ENCODE results near the gene ADGRB3.
"Not testable (repeated sequence)": the region's sequence is repeated elsewhere in the genome, so short reads cannot be mapped to it uniquely, and the experiment has no call there.

The ADGRB3 gene

GRCh38 chr6:68655028-68655427 lies 19.9 kb downstream of the ADGRB3 start:
- Histone ChIP-seq H3K27ac (no peak overlapping the region), H3K4me2 (no peak overlapping the region), H3K9me3 (no peaks in the 10 kb centered on the region), H3K9ac (no peak overlapping the region), H3K36me3 (no peaks in the 10 kb centered on the region), H3K27me3 (no peaks in the 10 kb centered on the region), H3K4me3 (no peak overlapping the region), H4K20me1 (no peaks in the 10 kb centered on the region), H3K4me1 (peaks cover 10% of the 10 kb centered on the region)
- TF ChIP-seq Cebpa-rat (IDR thresholded peaks at IDR 0.05) = no peak

GRCh38 chr6:68657374-68658139 lies 22.5 kb downstream of the ADGRB3 start:
- Histone ChIP-seq H3K4me2 (no peak overlapping the region), H3K9me3 (no peaks in the 10 kb centered on the region), H3K27ac (no peak overlapping the region), H3K4me1 (no peaks in the 10 kb centered on the region), H3K9ac (no peak overlapping the region), H3K27me3 (no peaks in the 10 kb centered on the region), H3K4me3 (no peak overlapping the region), H3K36me3 (no peaks in the 10 kb centered on the region), H4K20me1 (no peaks in the 10 kb centered on the region)
- TF ChIP-seq Cebpa-rat (IDR thresholded peaks at IDR 0.05) = no peak

GRCh38 chr6:68658338-68658737 lies 23.3 kb downstream of the ADGRB3 start:
- Histone ChIP-seq H3K4me2 (no peak overlapping the region), H3K9me3 (no peaks in the 10 kb centered on the region), H3K27ac (no peak overlapping the region), H3K27me3 (no peaks in the 10 kb centered on the region), H3K9ac (no peak overlapping the region), H3K4me3 (no peak overlapping the region), H4K20me1 (no peaks in the 10 kb centered on the region), H3K4me1 (no peaks in the 10 kb centered on the region), H3K36me3 (no peaks in the 10 kb centered on the region)
- TF ChIP-seq Cebpa-rat (IDR thresholded peaks at IDR 0.05) = no peak

- Histone ChIP-seq H3K4me1 (no peaks in the 10 kb centered on the region), H3K9me3 (no peaks in the 10 kb centered on the region), H3K36me3 (no peaks in the 10 kb centered on the region), H3K4me2 (no peak overlapping the region), H3K4me3 (no peak overlapping the region), H4K20me1 (no peaks in the 10 kb centered on the region), H3K9ac (no peak overlapping the region), H3K27me3 (no peaks in the 10 kb centered on the region), H3K27ac (no peak overlapping the region)
- no peak for TF ChIP-seq Cebpa-rat (IDR thresholded peaks at IDR 0.05)
Measured at GRCh38 chr6:68673255-68673654, 38.2 kb downstream of the ADGRB3 start.

- no peak overlapping the region for H3K9ac ChIP-seq
- H3K27ac ChIP-seq = no peak overlapping the region
- H4K20me1 ChIP-seq = no peaks in the 10 kb centered on the region
- H3K4me3 ChIP-seq = no peak overlapping the region
- no peaks in the 10 kb centered on the region for H3K4me1 ChIP-seq
- no peak overlapping the region for H3K4me2 ChIP-seq
- H3K9me3 ChIP-seq = no peaks in the 10 kb centered on the region
- H3K27me3 ChIP-seq = no peaks in the 10 kb centered on the region
- TF ChIP-seq Cebpa-rat (IDR thresholded peaks at IDR 0.05) = no peak
- H3K36me3 ChIP-seq = no peaks in the 10 kb centered on the region
Measured at GRCh38 chr6:68675548-68675947, 40.5 kb downstream of the ADGRB3 start.

GRCh38 chr6:68676094-68676493 lies 41.0 kb downstream of the ADGRB3 start:
- H3K9me3 ChIP-seq, H3K4me2 ChIP-seq, H3K27me3 ChIP-seq, H3K4me1 ChIP-seq, H3K27ac ChIP-seq, H4K20me1 ChIP-seq, H3K4me3 ChIP-seq, H3K9ac ChIP-seq, H3K36me3 ChIP-seq: not testable (repeated sequence)

GRCh38 chr6:68677058-68677457 lies 42.0 kb downstream of the ADGRB3 start:
- H4K20me1 ChIP-seq = no peaks in the 10 kb centered on the region
- no peaks in the 10 kb centered on the region for H3K9me3 ChIP-seq
- H3K27me3 ChIP-seq = no peaks in the 10 kb centered on the region
- H3K4me1 ChIP-seq = no peaks in the 10 kb centered on the region
- no peak overlapping the region for H3K4me2 ChIP-seq
- H3K36me3 ChIP-seq = no peaks in the 10 kb centered on the region
- H3K9ac ChIP-seq = no peak overlapping the region
- H3K27ac ChIP-seq = no peak overlapping the region
- no peak for TF ChIP-seq Cebpa-rat (IDR thresholded peaks at IDR 0.05)
- no peak overlapping the region for H3K4me3 ChIP-seq

GRCh38 chr6:68679399-68679798 lies 44.3 kb downstream of the ADGRB3 start:
- no peak for TF ChIP-seq Cebpa-rat (IDR thresholded peaks at IDR 0.05)

GRCh38 chr6:68680264-68680663 lies 45.2 kb downstream of the ADGRB3 start:
- TF ChIP-seq Cebpa-rat (IDR thresholded peaks at IDR 0.05) = no peak
- Histone ChIP-seq H3K4me1 (no peaks in the 10 kb centered on the region), H3K9ac (no peak overlapping the region), H3K27ac (no peak overlapping the region), H3K27me3 (no peaks in the 10 kb centered on the region), H3K36me3 (no peaks in the 10 kb centered on the region), H4K20me1 (no peaks in the 10 kb centered on the region), H3K9me3 (no peaks in the 10 kb centered on the region), H3K4me2 (no peak overlapping the region), H3K4me3 (no peak overlapping the region)

More at GRCh38 chr6:68679399-68679798, 44.3 kb downstream of the ADGRB3 start:
- no peaks in the 10 kb centered on the region for H4K20me1 ChIP-seq
- no peak overlapping the region for H3K9ac ChIP-seq
- H3K27me3 ChIP-seq = no peaks in the 10 kb centered on the region
- no peak overlapping the region for H3K4me2 ChIP-seq
- no peak overlapping the region for H3K4me3 ChIP-seq
- no peaks in the 10 kb centered on the region for H3K9me3 ChIP-seq
- no peak overlapping the region for H3K27ac ChIP-seq
- no peaks in the 10 kb centered on the region for H3K4me1 ChIP-seq
- H3K36me3 ChIP-seq = no peaks in the 10 kb centered on the region

- H3K4me3 ChIP-seq = no peak overlapping the region
- no peaks in the 10 kb centered on the region for H3K4me1 ChIP-seq
- H4K20me1 ChIP-seq = no peaks in the 10 kb centered on the region
- TF ChIP-seq Cebpa-rat (IDR thresholded peaks at IDR 0.05) = no peak
- H3K27me3 ChIP-seq = no peaks in the 10 kb centered on the region
- no peak overlapping the region for H3K27ac ChIP-seq
- H3K9me3 ChIP-seq = no peaks in the 10 kb centered on the region
- no peak overlapping the region for H3K4me2 ChIP-seq
- H3K36me3 ChIP-seq = no peaks in the 10 kb centered on the region
- no peak overlapping the region for H3K9ac ChIP-seq
Measured at GRCh38 chr6:68689910-68690309, 54.8 kb downstream of the ADGRB3 start.

- no peaks in the 10 kb centered on the region for H4K20me1 ChIP-seq
- no peaks in the 10 kb centered on the region for H3K27me3 ChIP-seq
- TF ChIP-seq Cebpa-rat (IDR thresholded peaks at IDR 0.05) = no peak
- H3K27ac ChIP-seq = no peak overlapping the region
- H3K4me3 ChIP-seq = no peak overlapping the region
- no peak overlapping the region for H3K9ac ChIP-seq
- no peaks in the 10 kb centered on the region for H3K9me3 ChIP-seq
- no peak overlapping the region for H3K4me2 ChIP-seq
- H3K36me3 ChIP-seq = no peaks in the 10 kb centered on the region
- H3K4me1 ChIP-seq = no peaks in the 10 kb centered on the region
Measured at GRCh38 chr6:68691120-68691519, 56.0 kb downstream of the ADGRB3 start.

Measured in BLaER1 (cell line).